IMR-90 (cell line): ENCODE results near the gene HDAC10. TPM values are rescaled to one million over a fixed set of nuclear protein-coding genes. Genes with fewer than 3 reads are reported as not detected.

Experiments used
- ATAC-seq: fragments of 200-7000 bp; cut with Tn5 transposase; 2 replicates; pipeline ENCODE4 v1.9.1; 2020; ENCODE audit warnings: low read depth, mild to moderate bottlenecking, moderate library complexity
- BruUV-seq: library from RNA; stranded (reverse); fragments of 400-500 nt; replicated peaks from 2 replicates; lab custom pipeline; 2021; lab: Mats Ljungman, UMichigan
- CTCF ChIA-PET: fragments of 300-600 bp; formaldehyde crosslinking; extraction: SDS; loops from one replicate; lab custom pipeline; 2021; ENCODE audit warnings: antibody characterized with exemption; lab: Yijun Ruan, JAX
- POLR2A ChIA-PET: fragments of 300-600 bp; sonication (Branson Sonifier 250); formaldehyde crosslinking; loops from one replicate; lab custom pipeline; 2022; ENCODE audit warnings: antibody characterized with exemption; ENCODE audit not compliant: unreplicated experiment; lab: Charles Lee
- DNase-seq: peaks from one replicate; pipeline ENCODE4 v3.0.0; 2013
- H2AFZ ChIP-seq: replicated peaks from 2 replicates; pipeline ENCODE3; 2013; ENCODE audit warnings: low read length, mild to moderate bottlenecking; ENCODE audit not compliant: poor library complexity
- H2AK5ac ChIP-seq: 2 replicates; pipeline ENCODE4 v1.6.1; 2013; ENCODE audit warnings: low read depth, low read length, inconsistent platforms
- H2AK9ac ChIP-seq: replicated peaks from 2 replicates; pipeline ENCODE3; 2013; ENCODE audit warnings: mild to moderate bottlenecking, low read depth, low read length, moderate library complexity; ENCODE audit not compliant: poor library complexity
- H2BK120ac ChIP-seq: 2 replicates; pipeline ENCODE4 v1.6.1; 2013; ENCODE audit warnings: low read depth, low read length, inconsistent platforms
- H2BK15ac ChIP-seq: 3 replicates; pipeline ENCODE4 v1.6.1; 2013; ENCODE audit warnings: low read depth, low read length, inconsistent platforms
- H2BK20ac ChIP-seq: 2 replicates; pipeline ENCODE4 v1.6.1; 2013; ENCODE audit warnings: low read depth, mild to moderate bottlenecking, inconsistent platforms, low read length, moderate library complexity
- H2BK5ac ChIP-seq: 2 replicates; pipeline ENCODE4 v1.6.1; 2013; ENCODE audit warnings: mild to moderate bottlenecking, low read depth, low read length, inconsistent platforms; ENCODE audit not compliant: poor library complexity, severe bottlenecking
- H3K14ac ChIP-seq: replicated peaks from 2 replicates; pipeline ENCODE4 v1.6.1; 2013; ENCODE audit warnings: low read depth, low read length, inconsistent platforms
- H3K18ac ChIP-seq: 2 replicates; pipeline ENCODE4 v1.6.1; 2013; ENCODE audit warnings: low read depth, low read length, control low read depth
- H3K23ac ChIP-seq: 2 replicates; pipeline ENCODE4 v1.6.1; 2013; ENCODE audit warnings: low read depth, low read length, inconsistent platforms
- H3K27ac ChIP-seq: 2 replicates; pipeline ENCODE4 v1.5.1; 2013; ENCODE audit warnings: mild to moderate bottlenecking, control low read depth, low read length; ENCODE audit not compliant: insufficient read depth
- H3K27me3 ChIP-seq: 2 replicates; pipeline ENCODE4 v1.6.1; 2013; ENCODE audit warnings: low read length; ENCODE audit not compliant: control insufficient read depth, insufficient read depth
- H3K36me3 ChIP-seq: 2 replicates; pipeline ENCODE4 v1.6.1; 2013; ENCODE audit warnings: low read length, mixed read lengths; ENCODE audit not compliant: control insufficient read depth, insufficient read depth
- H3K4ac ChIP-seq: 2 replicates; pipeline ENCODE4 v1.6.1; 2013; ENCODE audit warnings: low read depth, low read length, inconsistent platforms
- H3K4me1 ChIP-seq: 2 replicates; pipeline ENCODE4 v1.6.1; 2013; ENCODE audit warnings: low read length, mixed read lengths; ENCODE audit not compliant: control insufficient read depth, insufficient read depth
- H3K4me2 ChIP-seq: 2 replicates; pipeline ENCODE4 v1.6.1; 2013; ENCODE audit warnings: low read depth, mild to moderate bottlenecking, control low read depth, low read length, moderate library complexity
- H3K4me3 ChIP-seq: 2 replicates; pipeline ENCODE4 v1.5.1; 2013; ENCODE audit warnings: low read depth, mild to moderate bottlenecking, control low read depth, low read length, moderate library complexity; ENCODE audit not compliant: insufficient read depth
- H3K56ac ChIP-seq: 2 replicates; pipeline ENCODE4 v1.6.1; 2013; ENCODE audit warnings: low read length, inconsistent platforms; ENCODE audit not compliant: insufficient read depth; ENCODE audit errors: extremely low read depth
- H3K79me1 ChIP-seq, 2 experiments: 2 replicates each; pipeline ENCODE4 v1.6.1; 2013; ENCODE audit warnings: low read length in 2 of 2, inconsistent platforms in 1 of 2, low read depth in 1 of 2
- H3K9ac ChIP-seq: 2 replicates; pipeline ENCODE4 v1.6.1; 2013; ENCODE audit warnings: low read depth, low read length, control low read depth
- H3K9me1 ChIP-seq: 2 replicates; pipeline ENCODE4 v1.6.1; 2013; ENCODE audit warnings: low read length, inconsistent platforms; ENCODE audit not compliant: insufficient read depth
- H3K9me3 ChIP-seq: 2 replicates; pipeline ENCODE4 v1.6.1; 2013; ENCODE audit warnings: low read length; ENCODE audit not compliant: control insufficient read depth, insufficient read depth
- H4K20me1 ChIP-seq: 2 replicates; pipeline ENCODE4 v1.6.1; 2013; ENCODE audit warnings: low read length, inconsistent platforms; ENCODE audit not compliant: insufficient read depth
- H4K5ac ChIP-seq: 2 replicates; pipeline ENCODE4 v1.6.1; 2013; ENCODE audit warnings: mild to moderate bottlenecking, low read depth, low read length, control low read depth
- H4K8ac ChIP-seq, 2 experiments: 2 replicates each; pipeline ENCODE4 v1.6.1; 2013; ENCODE audit warnings: low read depth in 2 of 2, low read length in 2 of 2, control low read depth in 1 of 2, inconsistent platforms in 1 of 2
- H4K91ac ChIP-seq: 2 replicates; pipeline ENCODE4 v1.6.1; 2013; ENCODE audit warnings: low read depth, low read length, inconsistent platforms; ENCODE audit not compliant: insufficient read depth
- ELK1 ChIP-seq: fragments of 150-350 bp; IDR thresholded peaks from 2 replicates; pipeline ENCODE4 v1.6.1; 2016; ENCODE audit warnings: low read depth, mild to moderate bottlenecking, low read length, moderate library complexity, borderline replicate concordance
- SMC3 ChIP-seq: fragments of 150-350 bp; IDR thresholded peaks from 2 replicates; pipeline ENCODE4 v1.6.1; 2016; ENCODE audit warnings: low read depth, mild to moderate bottlenecking, antibody characterized with exemption, low read length, moderate library complexity
- USF2 ChIP-seq: fragments of 150-350 bp; IDR thresholded peaks from 2 replicates; pipeline ENCODE4 v1.6.1; 2017; ENCODE audit warnings: mild to moderate bottlenecking, antibody characterized with exemption, low read length, low read depth
- WGBS, 2 experiments: methylation state at CpG; one replicate each; pipeline versions ENCODE4 v1.1.5 to v1.1.7; 2013; ENCODE audit warnings: missing lambda C conversion rate in 2 of 2; ENCODE audit not compliant: insufficient read length in 1 of 2; ENCODE audit errors: extremely low coverage in 2 of 2; 5-methylcytosine and 5-hydroxymethylcytosine counted together
- dilution Hi-C: fragments of 300-500 bp; cut with HindIII; formaldehyde crosslinking; loops from one replicate; pipeline ENCODE4 v1.14.3; 2018; ENCODE audit warnings: low sequenced_read_pairs; ENCODE audit not compliant: unreplicated experiment
- in situ Hi-C: fragments of 300-500 bp; cut with MboI; formaldehyde crosslinking; loops from 3 replicates; pipeline ENCODE4 v1.14.3; 2019; ENCODE audit warnings: low sequenced_read_pairs, inconsistent platforms, mixed read lengths
- intact Hi-C: fragments of 100-400 bp; cut with micrococcal nuclease; formaldehyde crosslinking; loops from 2 replicates; pipeline ENCODE4 v1.10.0; 2022
- polyA plus RNA-seq, 3 experiments: library from polyadenylated mRNA; depleted of rRNA; stranded (reverse); fragments of >200 nt; gene quantifications; 2 replicates each; pipeline ENCODE4 v1.2.3, GENCODE V29; 2012; ENCODE audit warnings: low replicate concordance in 1 of 3
- total RNA-seq: library from RNA; depleted of rRNA; stranded (reverse); fragments of >200 nt; gene quantifications from 2 replicates; pipeline ENCODE4 v1.2.3, GENCODE V29; 2012
- TF ChIP-seq, protein P1 (sequence below): conservative IDR thresholded peaks from 2 replicates; pipeline ENCODE4 v1.5.1; 2012; ENCODE audit warnings: mild to moderate bottlenecking, low read depth, low read length, improper control_type of control experiment

The HDAC10 gene
- total and polyA plus RNA-seq, 2 of the 4 experiments (the other 2 are of a cell fraction), result 3.9 to 35.7 TPM

GRCh38 chr22:50238755-50239154, 12.3 kb downstream of the HDAC10 start:
- Histone ChIP-seq H2AK5ac (no peak overlapping the region), H3K79me1 (peaks cover 24 to 71% of the 10 kb centered on the region in 2 experiments), H3K18ac (no peak overlapping the region), H3K56ac (no peak overlapping the region), H2AFZ (no peak overlapping the region), H4K91ac (no peak overlapping the region), H3K4me2 (no peak overlapping the region), H2BK20ac (no peak overlapping the region), H2BK120ac (no peak overlapping the region), H3K9me3 (no peaks in the 10 kb centered on the region), H4K20me1 (peaks cover 64% of the 10 kb centered on the region), H2BK5ac (no peak overlapping the region), H3K4ac (no peak overlapping the region), H2BK15ac (no peak overlapping the region), H3K4me1 (peaks cover 2% of the 10 kb centered on the region; the same call in 1 of the 2 replicates), H3K9me1 (peaks cover 14% of the 10 kb centered on the region), H3K23ac (no peak overlapping the region), H3K14ac (no peak overlapping the region), H3K27ac (no peak overlapping the region), H3K4me3 (no peak overlapping the region), H4K8ac (no peak overlapping the region), H3K27me3 (no peaks in the 10 kb centered on the region), H4K5ac (no peak overlapping the region), H3K36me3 (peaks cover 21% of the 10 kb centered on the region), H2AK9ac (no peak overlapping the region), H3K9ac (no peak overlapping the region)
- WGBS, 2 experiments, result 89% methylated on average over 6 of the region's 9 CpGs; no CpG with 5 or more reads in 1 of the 2 experiments
- no TSS peak for BruUV-seq
- ChIA-PET CTCF (no interaction called here), POLR2A (no interaction called here)
- TF ChIP-seq SMC3, result no peak
- TF ChIP-seq, protein P1, sequence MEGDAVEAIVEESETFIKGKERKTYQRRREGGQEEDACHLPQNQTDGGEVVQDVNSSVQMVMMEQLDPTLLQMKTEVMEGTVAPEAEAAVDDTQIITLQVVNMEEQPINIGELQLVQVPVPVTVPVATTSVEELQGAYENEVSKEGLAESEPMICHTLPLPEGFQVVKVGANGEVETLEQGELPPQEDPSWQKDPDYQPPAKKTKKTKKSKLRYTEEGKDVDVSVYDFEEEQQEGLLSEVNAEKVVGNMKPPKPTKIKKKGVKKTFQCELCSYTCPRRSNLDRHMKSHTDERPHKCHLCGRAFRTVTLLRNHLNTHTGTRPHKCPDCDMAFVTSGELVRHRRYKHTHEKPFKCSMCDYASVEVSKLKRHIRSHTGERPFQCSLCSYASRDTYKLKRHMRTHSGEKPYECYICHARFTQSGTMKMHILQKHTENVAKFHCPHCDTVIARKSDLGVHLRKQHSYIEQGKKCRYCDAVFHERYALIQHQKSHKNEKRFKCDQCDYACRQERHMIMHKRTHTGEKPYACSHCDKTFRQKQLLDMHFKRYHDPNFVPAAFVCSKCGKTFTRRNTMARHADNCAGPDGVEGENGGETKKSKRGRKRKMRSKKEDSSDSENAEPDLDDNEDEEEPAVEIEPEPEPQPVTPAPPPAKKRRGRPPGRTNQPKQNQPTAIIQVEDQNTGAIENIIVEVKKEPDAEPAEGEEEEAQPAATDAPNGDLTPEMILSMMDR, result no peak
- no peak for TF ChIP-seq ELK1
- no peak for TF ChIP-seq USF2
- intact Hi-C loops, result no loop called here
- in situ Hi-C loops, result no loop called here
- ATAC-seq (no peak), DNase-seq (no peak)
- dilution Hi-C loops, result no loop called here
